ENCODE data around the gene TEX53.

TEX53 gene

GRCh38 chr9:114678130-114678529, 20.5 kb upstream of the TEX53 start:
- Histone ChIP-seq H2BK5ac (ENCODE audit: low read length) (no peak overlapping the region), H3K27ac (ENCODE audit: low read depth, low read length) (no peak overlapping the region), H2BK15ac (replicated peaks; ENCODE audit: low read depth) (no peak overlapping the region), H3K4ac (ENCODE audit: low read depth, low read length) (no peak overlapping the region), H2BK120ac (ENCODE audit: low read depth, low read length) (no peak overlapping the region), H3K4me2 (ENCODE audit: low read length) (no peak overlapping the region), H3K79me1 (ENCODE audit: low read length) (no peaks in the 10 kb centered on the region), H3K56ac (ENCODE audit: low read length) (no peak overlapping the region), H3K4me3 (ENCODE audit: low read length) (no peak overlapping the region), H3K18ac (ENCODE audit: low read length) (no peak overlapping the region), H4K8ac (ENCODE audit: low read depth, low read length) (no peak overlapping the region), H3K36me3 (ENCODE audit: control insufficient read depth, insufficient read depth, low read length) (no peaks in the 10 kb centered on the region), H3K4me1 (ENCODE audit: control insufficient read depth, low read depth, low read length) (no peaks in the 10 kb centered on the region), H2AK5ac (ENCODE audit: low read length) (no peak overlapping the region), H3K27me3 (ENCODE audit: insufficient read depth, low read length, poor library complexity) (no peaks in the 10 kb centered on the region), H3K9ac (ENCODE audit: low read length) (no peak overlapping the region), H4K5ac (ENCODE audit: low read length) (no peak overlapping the region), H3K23ac (ENCODE audit: low read length) (no peak overlapping the region), H3K79me2 (ENCODE audit: control insufficient read depth, insufficient read depth, low read length) (no peaks in the 10 kb centered on the region)
- no CpG with 5 or more reads among the region's 3 CpGs for WGBS (ENCODE audit: extremely low coverage, insufficient coverage, low lambda C conversion rate)
- DNase-seq: no peak

- Histone ChIP-seq H3K27me3 (ENCODE audit: insufficient read depth, low read length, poor library complexity) (no peaks in the 10 kb centered on the region), H4K5ac (ENCODE audit: low read length) (no peak overlapping the region), H3K9ac (ENCODE audit: low read length) (no peak overlapping the region), H3K79me2 (ENCODE audit: control insufficient read depth, insufficient read depth, low read length) (no peaks in the 10 kb centered on the region), H3K4me1 (ENCODE audit: control insufficient read depth, low read depth, low read length) (no peaks in the 10 kb centered on the region), H3K56ac (ENCODE audit: low read length) (no peak overlapping the region), H4K8ac (ENCODE audit: low read depth, low read length) (no peak overlapping the region), H3K79me1 (ENCODE audit: low read length) (no peaks in the 10 kb centered on the region), H3K4ac (ENCODE audit: low read depth, low read length) (no peak overlapping the region), H2BK120ac (ENCODE audit: low read depth, low read length) (no peak overlapping the region), H3K18ac (ENCODE audit: low read length) (no peak overlapping the region), H2BK15ac (replicated peaks; ENCODE audit: low read depth) (no peak overlapping the region), H3K4me3 (ENCODE audit: low read length) (no peak overlapping the region), H3K23ac (ENCODE audit: low read length) (no peak overlapping the region), H3K36me3 (ENCODE audit: control insufficient read depth, insufficient read depth, low read length) (no peaks in the 10 kb centered on the region), H2BK5ac (ENCODE audit: low read length) (no peak overlapping the region), H3K27ac (ENCODE audit: low read depth, low read length) (no peak overlapping the region), H3K4me2 (ENCODE audit: low read length) (no peak overlapping the region), H2AK5ac (ENCODE audit: low read length) (no peak overlapping the region)
- WGBS (ENCODE audit: extremely low coverage, insufficient coverage, low lambda C conversion rate): no CpG with 5 or more reads among the region's 3 CpGs
- DNase-seq: no peak
Observed at GRCh38 chr9:114677418-114677817, 19.8 kb upstream of the TEX53 start.

GRCh38 chr9:114676901-114677300, 19.3 kb upstream of the TEX53 start:
- Histone ChIP-seq H2BK15ac (replicated peaks; ENCODE audit: low read depth) (no peak overlapping the region), H2AK5ac (ENCODE audit: low read length) (no peak overlapping the region), H3K9ac (ENCODE audit: low read length) (no peak overlapping the region), H3K79me1 (ENCODE audit: low read length) (no peaks in the 10 kb centered on the region), H3K79me2 (ENCODE audit: control insufficient read depth, insufficient read depth, low read length) (no peaks in the 10 kb centered on the region), H3K56ac (ENCODE audit: low read length) (no peak overlapping the region), H3K4me1 (ENCODE audit: control insufficient read depth, low read depth, low read length) (no peaks in the 10 kb centered on the region), H3K18ac (ENCODE audit: low read length) (no peak overlapping the region), H2BK120ac (ENCODE audit: low read depth, low read length) (no peak overlapping the region), H3K4me2 (ENCODE audit: low read length) (no peak overlapping the region), H3K23ac (ENCODE audit: low read length) (no peak overlapping the region), H3K36me3 (ENCODE audit: control insufficient read depth, insufficient read depth, low read length) (no peaks in the 10 kb centered on the region), H3K4me3 (ENCODE audit: low read length) (no peak overlapping the region), H3K27me3 (ENCODE audit: insufficient read depth, low read length, poor library complexity) (no peaks in the 10 kb centered on the region), H4K8ac (ENCODE audit: low read depth, low read length) (no peak overlapping the region), H4K5ac (ENCODE audit: low read length) (no peak overlapping the region), H3K27ac (ENCODE audit: low read depth, low read length) (no peak overlapping the region), H3K4ac (ENCODE audit: low read depth, low read length) (no peak overlapping the region), H2BK5ac (ENCODE audit: low read length) (no peak overlapping the region)
- WGBS (ENCODE audit: extremely low coverage, insufficient coverage, low lambda C conversion rate): no CpG with 5 or more reads among the region's 4 CpGs
- no peak for DNase-seq

- Histone ChIP-seq H3K4me3 (ENCODE audit: low read length) (no peak overlapping the region), H3K36me3 (ENCODE audit: control insufficient read depth, insufficient read depth, low read length) (no peaks in the 10 kb centered on the region), H3K4me2 (ENCODE audit: low read length) (no peak overlapping the region), H3K79me2 (ENCODE audit: control insufficient read depth, insufficient read depth, low read length) (no peaks in the 10 kb centered on the region), H3K56ac (ENCODE audit: low read length) (no peak overlapping the region), H3K4ac (ENCODE audit: low read depth, low read length) (no peak overlapping the region), H4K8ac (ENCODE audit: low read depth, low read length) (no peak overlapping the region), H3K9ac (ENCODE audit: low read length) (no peak overlapping the region), H3K79me1 (ENCODE audit: low read length) (no peaks in the 10 kb centered on the region), H3K27ac (ENCODE audit: low read depth, low read length) (no peak overlapping the region), H2BK120ac (ENCODE audit: low read depth, low read length) (no peak overlapping the region), H3K4me1 (ENCODE audit: control insufficient read depth, low read depth, low read length) (no peaks in the 10 kb centered on the region), H3K23ac (ENCODE audit: low read length) (no peak overlapping the region), H3K27me3 (ENCODE audit: insufficient read depth, low read length, poor library complexity) (no peaks in the 10 kb centered on the region), H2BK5ac (ENCODE audit: low read length) (no peak overlapping the region), H3K18ac (ENCODE audit: low read length) (no peak overlapping the region), H4K5ac (ENCODE audit: low read length) (no peak overlapping the region), H2AK5ac (ENCODE audit: low read length) (no peak overlapping the region), H2BK15ac (replicated peaks; ENCODE audit: low read depth) (no peak overlapping the region)
- DNase-seq: no peak
- no CpG with 5 or more reads among the region's 3 CpGs for WGBS (ENCODE audit: extremely low coverage, insufficient coverage, low lambda C conversion rate)
Observed at GRCh38 chr9:114674798-114675540, 17.4 kb upstream of the TEX53 start.

- no peaks in the 10 kb centered on the region for H3K36me3 ChIP-seq (ENCODE audit: control insufficient read depth, insufficient read depth, low read length)
- no peak overlapping the region for H3K23ac ChIP-seq (ENCODE audit: low read length)
- no peaks in the 10 kb centered on the region for H3K79me1 ChIP-seq (ENCODE audit: low read length)
- H4K5ac ChIP-seq (ENCODE audit: low read length): no peak overlapping the region
- H3K4me2 ChIP-seq (ENCODE audit: low read length): no peak overlapping the region
- H3K4me1 ChIP-seq (ENCODE audit: control insufficient read depth, low read depth, low read length): no peaks in the 10 kb centered on the region
- H2AK5ac ChIP-seq (ENCODE audit: low read length): no peak overlapping the region
- no peak overlapping the region for H3K56ac ChIP-seq (ENCODE audit: low read length)
- no peak overlapping the region for H3K4ac ChIP-seq (ENCODE audit: low read depth, low read length)
- no peak overlapping the region for H2BK120ac ChIP-seq (ENCODE audit: low read depth, low read length)
- no peak overlapping the region for H4K8ac ChIP-seq (ENCODE audit: low read depth, low read length)
- no CpG with 5 or more reads among the region's 2 CpGs for WGBS (ENCODE audit: extremely low coverage, insufficient coverage, low lambda C conversion rate)
- H2BK15ac ChIP-seq (replicated peaks; ENCODE audit: low read depth): no peak overlapping the region
- H3K27me3 ChIP-seq (ENCODE audit: insufficient read depth, low read length, poor library complexity): no peaks in the 10 kb centered on the region
- H3K18ac ChIP-seq (ENCODE audit: low read length): no peak overlapping the region
- H3K4me3 ChIP-seq (ENCODE audit: low read length): no peak overlapping the region
- H3K27ac ChIP-seq (ENCODE audit: low read depth, low read length): no peak overlapping the region
- no peak overlapping the region for H3K9ac ChIP-seq (ENCODE audit: low read length)
- no peaks in the 10 kb centered on the region for H3K79me2 ChIP-seq (ENCODE audit: control insufficient read depth, insufficient read depth, low read length)
- no peak overlapping the region for H2BK5ac ChIP-seq (ENCODE audit: low read length)
- DNase-seq: peak; percentile 75
Observed at GRCh38 chr9:114674076-114674797, 16.6 kb upstream of the TEX53 start.

Data from mesendoderm (in vitro differentiated cells).